ENCODE results near the gene JAKMIP1. TPM values are rescaled to one million over a fixed set of nuclear protein-coding genes. Genes with fewer than 3 reads are reported as not detected.

The JAKMIP1 gene
- polyA plus RNA-seq, 3 donors: 0.08 TPM; not detected in 2

DNA sequence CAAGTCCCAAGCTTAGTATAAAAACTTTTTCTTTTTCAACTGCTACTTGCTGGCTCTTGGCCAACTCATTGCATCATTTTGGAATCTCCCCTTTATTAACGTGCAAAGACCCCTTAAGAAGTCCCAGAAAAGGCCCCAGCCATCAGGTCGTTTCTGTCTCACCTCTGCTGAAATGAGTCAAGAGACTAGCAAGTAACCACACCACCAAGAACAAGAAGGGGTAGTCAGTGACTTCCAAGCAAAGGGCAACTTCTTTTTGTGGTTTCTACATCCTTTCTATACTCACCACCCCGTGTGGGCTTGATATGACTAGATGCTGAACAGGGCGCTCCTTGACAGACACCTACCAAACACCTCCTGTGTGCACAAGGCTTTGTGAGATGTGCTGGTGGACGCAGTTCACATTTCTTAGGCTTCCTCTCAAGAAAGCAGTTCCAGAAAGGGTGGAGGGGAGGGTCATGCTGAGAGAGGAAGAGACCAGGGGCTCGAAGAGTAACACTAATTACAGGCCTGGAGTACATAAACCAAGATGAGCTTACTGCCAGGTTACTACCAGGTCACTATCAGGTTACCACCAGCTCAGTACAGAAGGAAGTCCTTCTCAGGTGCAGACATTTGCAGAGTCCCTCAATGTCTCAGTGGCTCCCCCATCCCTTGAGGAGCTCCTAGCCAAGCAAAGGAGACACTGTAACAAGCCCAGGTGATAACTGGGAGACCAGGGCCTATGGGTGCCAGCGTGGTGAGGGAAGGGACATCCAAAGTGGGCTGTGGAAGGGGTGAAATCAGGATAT, 19.3 kb downstream of the JAKMIP1 start:
- Histone ChIP-seq H2AFZ (ENCODE audit: insufficient read depth, low read depth, low read length, poor library complexity, severe bottlenecking) (no peak overlapping the region), H3K27me3 (ENCODE audit: control insufficient read depth in 2 of 2, insufficient read depth in 2 of 2, low read length in 2 of 2) (no peaks in the 10 kb centered on the region), H3K9ac (ENCODE audit: insufficient read depth, low read length, poor library complexity, severe bottlenecking) (no peak overlapping the region), H3K79me2 (ENCODE audit: insufficient read depth, low read length) (no peaks in the 10 kb centered on the region), H3K9me3 (replicated peaks in 1 of 2; ENCODE audit: control insufficient read depth in 1 of 2, insufficient read depth in 1 of 2, low read length in 2 of 2) (peaks cover 0 to 9% of the 10 kb centered on the region in 2 donors), H3K4me3 (replicated peaks in 1 of 3; ENCODE audit: low read depth in 2 of 3, low read length in 3 of 3) (no peak overlapping the region), H3K4me2 (replicated peaks; ENCODE audit: extremely low read depth, low read length, poor library complexity, severe bottlenecking) (no peak overlapping the region), H4K20me1 (ENCODE audit: insufficient read depth, low read length) (no peaks in the 10 kb centered on the region), H3K27ac (ENCODE audit: low read depth in 1 of 2, low read length in 2 of 2) (no peak overlapping the region), H3K4me1 (ENCODE audit: control insufficient read depth in 1 of 2, insufficient read depth in 2 of 2, low read length in 2 of 2) (no peaks in the 10 kb centered on the region), H3K36me3 (replicated peaks in 1 of 2; ENCODE audit: control insufficient read depth in 1 of 2, insufficient read depth in 2 of 2, low read length in 2 of 2) (no peaks in the 10 kb centered on the region)
- intact Hi-C loops (cut with micrococcal nuclease): no loop called here
- WGBS (ENCODE audit: insufficient coverage): 70% methylated on average over 3 of the region's 7 CpGs
- H3K4me3 Mint-ChIP-seq: no peak overlapping the region
- no peaks in the 10 kb centered on the region for H3K4me1 Mint-ChIP-seq
- no peak for DNase-seq
- H3K36me3 Mint-ChIP-seq: no peaks in the 10 kb centered on the region
- peaks cover 2 to 23% (median 11%) of the 10 kb centered on the region in 7 donors for H3K9me3 Mint-ChIP-seq
- H3K27me3 Mint-ChIP-seq (ENCODE audit: low read depth in 3 of 3): peaks cover 2 to 6% (median 3%) of the 10 kb centered on the region in 3 donors
- TF ChIP-seq, protein P1, sequence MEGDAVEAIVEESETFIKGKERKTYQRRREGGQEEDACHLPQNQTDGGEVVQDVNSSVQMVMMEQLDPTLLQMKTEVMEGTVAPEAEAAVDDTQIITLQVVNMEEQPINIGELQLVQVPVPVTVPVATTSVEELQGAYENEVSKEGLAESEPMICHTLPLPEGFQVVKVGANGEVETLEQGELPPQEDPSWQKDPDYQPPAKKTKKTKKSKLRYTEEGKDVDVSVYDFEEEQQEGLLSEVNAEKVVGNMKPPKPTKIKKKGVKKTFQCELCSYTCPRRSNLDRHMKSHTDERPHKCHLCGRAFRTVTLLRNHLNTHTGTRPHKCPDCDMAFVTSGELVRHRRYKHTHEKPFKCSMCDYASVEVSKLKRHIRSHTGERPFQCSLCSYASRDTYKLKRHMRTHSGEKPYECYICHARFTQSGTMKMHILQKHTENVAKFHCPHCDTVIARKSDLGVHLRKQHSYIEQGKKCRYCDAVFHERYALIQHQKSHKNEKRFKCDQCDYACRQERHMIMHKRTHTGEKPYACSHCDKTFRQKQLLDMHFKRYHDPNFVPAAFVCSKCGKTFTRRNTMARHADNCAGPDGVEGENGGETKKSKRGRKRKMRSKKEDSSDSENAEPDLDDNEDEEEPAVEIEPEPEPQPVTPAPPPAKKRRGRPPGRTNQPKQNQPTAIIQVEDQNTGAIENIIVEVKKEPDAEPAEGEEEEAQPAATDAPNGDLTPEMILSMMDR (IDR thresholded peaks at IDR 0.05): no peak
- H3K27ac Mint-ChIP-seq: no peak overlapping the region

DNA sequence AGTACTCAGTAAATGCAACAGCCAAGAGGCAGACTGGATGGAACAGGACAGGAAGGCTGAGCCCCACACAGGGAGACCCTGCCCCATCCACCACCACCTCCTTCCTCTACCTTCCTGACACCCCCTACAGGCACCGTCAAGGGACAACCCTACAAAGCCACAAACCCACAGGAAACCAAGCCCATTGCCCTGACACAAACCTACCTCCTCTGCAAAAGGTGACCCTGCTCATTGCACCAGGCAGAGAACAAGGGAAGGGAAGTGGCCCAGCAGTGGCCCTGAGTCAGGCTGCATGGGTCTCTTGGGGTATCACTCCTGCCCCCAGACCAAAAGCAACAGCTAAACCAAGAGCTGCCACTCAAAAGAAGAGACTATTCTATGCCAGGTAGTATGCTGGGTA, 21.0 kb downstream of the JAKMIP1 start:
- H3K36me3 Mint-ChIP-seq: no peaks in the 10 kb centered on the region

More for the DNA sequence above, 21.0 kb downstream of the JAKMIP1 start:
- H3K9me3 ChIP-seq (replicated peaks in 1 of 2; ENCODE audit: control insufficient read depth in 1 of 2, insufficient read depth in 1 of 2, low read length in 2 of 2): peaks cover 0 to 9% of the 10 kb centered on the region in 2 donors
- peaks cover 0 to 9% (median 3%) of the 10 kb centered on the region in 3 donors for H3K27me3 Mint-ChIP-seq (ENCODE audit: low read depth in 3 of 3)
- WGBS (ENCODE audit: insufficient coverage): no CpG with 5 or more reads among the region's 1 CpG
- no peak overlapping the region for H3K4me3 Mint-ChIP-seq
- H4K20me1 ChIP-seq (ENCODE audit: insufficient read depth, low read length): no peaks in the 10 kb centered on the region
- intact Hi-C loops (cut with micrococcal nuclease): no loop called here
- no peak overlapping the region for H3K4me3 ChIP-seq (replicated peaks in 1 of 3; ENCODE audit: low read depth in 2 of 3, low read length in 3 of 3)
- H3K36me3 ChIP-seq (replicated peaks in 1 of 2; ENCODE audit: control insufficient read depth in 1 of 2, insufficient read depth in 2 of 2, low read length in 2 of 2): no peaks in the 10 kb centered on the region
- H2AFZ ChIP-seq (ENCODE audit: insufficient read depth, low read depth, low read length, poor library complexity, severe bottlenecking): no peak overlapping the region
- H3K4me1 ChIP-seq (ENCODE audit: control insufficient read depth in 1 of 2, insufficient read depth in 2 of 2, low read length in 2 of 2): no peaks in the 10 kb centered on the region
- H3K4me1 Mint-ChIP-seq: no peaks in the 10 kb centered on the region
- H3K4me2 ChIP-seq (replicated peaks; ENCODE audit: extremely low read depth, low read length, poor library complexity, severe bottlenecking): no peak overlapping the region
- H3K79me2 ChIP-seq (ENCODE audit: insufficient read depth, low read length): no peaks in the 10 kb centered on the region
- H3K27ac Mint-ChIP-seq: no peak overlapping the region
- no peak overlapping the region for H3K9ac ChIP-seq (ENCODE audit: insufficient read depth, low read length, poor library complexity, severe bottlenecking)
- no peaks in the 10 kb centered on the region for H3K27me3 ChIP-seq (ENCODE audit: control insufficient read depth in 2 of 2, insufficient read depth in 2 of 2, low read length in 2 of 2)
- peaks cover 2 to 22% (median 11%) of the 10 kb centered on the region in 7 donors for H3K9me3 Mint-ChIP-seq
- no peak for DNase-seq
- TF ChIP-seq, protein P1 (IDR thresholded peaks at IDR 0.05): no peak
- no peak overlapping the region for H3K27ac ChIP-seq (ENCODE audit: low read depth in 1 of 2, low read length in 2 of 2)

Data from CD14-positive monocyte (primary cell).